Ramos (cell line): ENCODE measurements around the gene SEC11A.
"Not testable (repeated sequence)": the region's sequence is repeated elsewhere in the genome, so short reads cannot be mapped to it uniquely, and the experiment has no call there.

ENCODE experiments used
- in situ Hi-C: fragments of 300-500 bp; cut with MboI; formaldehyde crosslinking; loops from one replicate; pipeline ENCODE4 v1.14.3; 2022; ENCODE audit warnings: low sequenced_read_pairs; ENCODE audit not compliant: unreplicated experiment

Gene SEC11A

DNA sequence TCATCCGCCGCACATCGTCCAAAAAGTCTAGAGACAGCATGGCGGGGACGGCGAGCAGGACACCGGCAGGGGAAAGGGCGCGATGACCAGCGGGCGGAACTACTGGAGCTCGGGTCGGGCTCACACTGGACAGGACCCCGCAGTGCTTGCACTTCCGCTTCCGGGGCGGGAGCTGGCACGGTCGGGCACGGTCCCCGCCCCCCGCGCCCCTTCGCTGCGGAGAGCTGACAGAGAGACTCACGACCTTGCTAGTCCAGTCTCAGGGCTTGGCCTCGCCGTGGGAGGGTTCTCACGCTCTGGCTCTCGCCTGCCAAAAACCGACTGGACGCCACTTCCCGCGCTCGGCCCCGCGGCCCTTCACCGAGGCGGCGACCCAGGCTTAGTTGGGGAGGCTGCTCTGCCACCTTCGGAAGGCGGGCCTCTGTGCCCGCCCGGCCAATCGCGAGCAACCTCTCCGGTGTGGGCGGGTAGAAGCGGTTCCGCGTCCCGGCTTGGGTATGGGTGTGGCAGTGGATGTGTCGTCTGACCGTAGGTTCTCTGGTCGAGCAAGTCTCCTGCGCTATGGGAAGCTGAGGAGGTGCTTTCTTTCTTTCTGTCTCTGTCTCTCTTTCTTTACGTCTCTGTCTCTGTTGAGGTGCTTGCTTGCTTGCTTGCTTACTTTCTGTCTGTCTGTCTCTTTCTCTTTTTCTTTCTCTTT, at the start of gene SEC11A:
Gene SEC11A (minus strand): TSS at position 104 of the 697 bp plus-strand sequence. CDS start 64 bp downstream, at position 40.
- in situ Hi-C loops = no loop called here

DNA sequence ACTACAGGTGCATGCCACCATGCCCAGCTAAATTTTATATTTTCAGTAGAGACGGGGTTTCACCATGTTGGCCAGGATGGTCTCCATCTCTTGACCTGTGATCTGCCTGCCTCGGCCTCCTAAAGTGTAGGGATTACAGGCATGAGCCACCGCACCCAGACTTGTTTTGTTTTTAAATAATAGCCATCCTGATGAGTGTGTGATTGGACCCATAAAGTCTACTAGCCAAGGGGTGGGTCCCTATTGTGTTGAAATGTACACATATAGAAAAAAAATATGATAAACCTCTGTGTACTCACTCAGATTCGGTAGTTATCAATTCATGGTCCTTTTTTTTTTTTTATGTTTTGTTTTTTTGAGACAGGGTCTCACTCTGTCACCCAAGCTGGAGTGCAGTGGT, 49.7 kb upstream of the SEC11A start:
- in situ Hi-C loops = no loop called here

DNA sequence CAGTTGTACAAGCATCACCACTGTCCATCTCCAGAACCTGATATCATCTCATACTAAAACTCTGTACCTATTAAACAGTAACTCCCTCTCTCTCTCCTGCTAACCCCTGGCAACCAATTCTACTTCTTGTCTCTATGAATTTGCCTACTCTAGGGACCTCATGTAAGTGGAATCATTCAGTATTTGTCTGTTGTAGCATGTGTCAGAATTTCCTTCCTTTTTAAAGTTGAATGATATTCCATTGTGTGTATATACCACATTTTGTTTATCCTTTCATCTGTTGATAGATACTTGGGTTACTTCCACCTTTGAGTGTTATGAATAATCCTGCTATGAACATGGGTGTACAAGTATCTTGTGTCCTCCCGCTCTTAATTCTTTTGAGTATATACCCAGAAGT, 49.0 kb upstream of the SEC11A start:
- in situ Hi-C loops = no loop called here

DNA sequence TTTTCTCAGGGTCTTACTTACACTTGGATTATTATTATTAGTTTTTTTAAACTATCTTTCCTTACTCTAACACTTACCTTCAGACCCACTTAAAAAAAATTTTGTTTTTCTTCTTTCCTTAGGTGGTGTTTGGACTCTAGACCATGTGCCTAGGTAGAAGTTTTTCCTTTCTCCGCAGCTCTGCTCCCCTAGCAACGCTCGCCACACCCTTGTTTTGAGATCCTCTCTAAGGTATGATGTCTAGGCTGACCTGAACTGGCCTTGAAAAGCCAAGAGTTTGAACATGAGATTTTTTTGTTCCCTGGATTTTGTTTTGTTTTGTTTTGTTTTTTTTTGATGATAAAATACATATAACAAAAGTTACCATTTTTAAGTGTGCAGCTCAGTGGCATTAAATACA, 48.6 kb upstream of the SEC11A start:
- in situ Hi-C loops = no loop called here

DNA sequence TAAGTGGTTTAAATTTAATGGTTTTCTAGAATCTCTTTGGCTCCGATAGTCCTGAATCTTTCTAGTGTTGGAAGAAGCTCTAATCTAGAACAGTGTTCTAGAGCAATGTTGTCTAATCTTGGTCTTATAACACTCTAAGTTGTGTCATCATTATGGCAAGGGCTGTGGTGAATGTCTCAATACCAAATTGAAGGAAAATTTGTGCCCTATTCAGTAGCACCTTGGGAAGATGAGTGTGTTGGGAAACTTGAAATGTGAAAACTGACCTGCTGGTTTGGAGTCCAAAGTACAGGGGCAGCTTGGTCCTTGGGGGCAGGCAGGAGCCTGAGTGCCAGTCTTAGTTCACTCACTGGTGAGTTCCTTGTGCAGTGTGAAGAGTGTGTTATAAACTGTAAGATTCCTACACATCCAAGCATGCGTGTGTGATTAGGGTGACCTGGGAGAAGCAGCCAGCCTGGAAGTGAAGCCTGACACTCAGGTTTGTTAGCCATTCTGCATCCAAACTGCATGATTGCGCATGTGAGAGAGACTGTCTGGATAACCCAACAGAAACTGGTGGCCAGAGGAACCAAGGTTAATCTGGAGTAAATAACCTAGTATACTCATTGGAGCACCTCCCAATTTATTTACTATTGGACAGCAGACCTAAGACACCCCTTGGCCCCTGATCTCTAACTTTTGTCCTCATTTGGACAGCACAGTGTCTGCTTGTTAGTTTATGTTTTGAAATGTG, 47.1 kb upstream of the SEC11A start:
- in situ Hi-C loops = no loop called here

DNA sequence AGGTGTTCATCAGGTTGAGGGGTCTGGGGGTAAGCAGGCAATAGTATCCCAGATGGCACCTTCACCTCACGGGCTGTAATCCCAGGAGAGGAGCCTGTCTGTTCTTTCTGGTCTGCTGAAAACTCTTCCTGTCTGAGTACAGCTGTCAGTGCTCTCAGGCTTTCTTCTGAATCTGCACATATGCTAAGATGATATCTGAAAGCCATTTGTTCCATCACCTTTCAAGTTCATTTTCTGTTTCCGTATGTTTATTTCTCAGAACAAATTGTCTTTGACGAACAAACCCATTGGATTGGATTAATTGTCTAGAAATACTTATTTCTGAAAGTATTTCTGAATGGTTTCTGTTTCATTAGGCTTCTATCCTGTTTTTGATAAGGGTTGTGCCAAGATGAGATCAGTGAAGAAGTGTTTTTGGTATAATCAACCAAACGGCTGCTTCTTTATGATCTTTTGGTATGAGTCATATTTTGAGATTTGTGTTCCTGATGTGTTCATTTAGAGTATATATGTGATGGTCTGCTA, 45.7 kb upstream of the SEC11A start:
- in situ Hi-C loops = no loop called here

DNA sequence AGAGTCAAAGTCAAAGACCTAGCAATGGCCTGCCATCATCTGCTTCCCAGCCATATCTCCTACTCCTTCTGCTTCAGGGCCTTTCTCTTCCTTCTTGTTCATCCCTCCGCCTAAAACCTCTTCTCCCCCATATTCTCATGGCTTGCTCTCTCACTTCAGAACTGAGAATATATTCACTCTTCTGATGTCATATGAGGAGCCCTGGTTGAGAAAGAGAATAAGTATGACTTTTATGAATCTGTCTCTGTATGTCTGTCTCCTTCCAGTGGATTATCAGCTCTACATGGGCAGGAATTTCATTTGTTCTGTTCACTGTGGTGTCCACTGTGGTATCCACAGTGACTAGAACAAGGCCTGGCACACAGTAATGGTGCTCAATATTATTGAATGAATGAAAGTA, 44.3 kb upstream of the SEC11A start:
- in situ Hi-C loops = no loop called here

DNA sequence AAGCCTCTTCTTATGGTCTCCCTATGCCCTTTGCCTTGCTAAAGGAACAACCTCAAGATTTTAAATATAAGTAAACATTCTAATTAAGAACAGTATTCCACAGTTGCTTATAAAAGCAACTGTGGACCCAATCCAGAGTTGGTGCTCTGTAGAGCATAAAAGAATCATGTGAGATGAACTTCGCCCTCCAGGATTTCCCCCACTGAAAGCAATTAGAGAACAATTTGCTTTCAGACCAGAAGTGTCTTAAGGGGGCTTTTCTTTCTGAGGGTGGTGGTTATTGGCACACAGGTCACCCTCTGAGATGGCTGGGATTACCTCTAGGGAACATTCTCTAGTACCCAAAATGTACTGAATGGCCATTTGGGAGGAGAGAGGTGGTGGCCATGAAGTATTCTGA, 43.1 kb upstream of the SEC11A start:
- in situ Hi-C loops = no loop called here

DNA sequence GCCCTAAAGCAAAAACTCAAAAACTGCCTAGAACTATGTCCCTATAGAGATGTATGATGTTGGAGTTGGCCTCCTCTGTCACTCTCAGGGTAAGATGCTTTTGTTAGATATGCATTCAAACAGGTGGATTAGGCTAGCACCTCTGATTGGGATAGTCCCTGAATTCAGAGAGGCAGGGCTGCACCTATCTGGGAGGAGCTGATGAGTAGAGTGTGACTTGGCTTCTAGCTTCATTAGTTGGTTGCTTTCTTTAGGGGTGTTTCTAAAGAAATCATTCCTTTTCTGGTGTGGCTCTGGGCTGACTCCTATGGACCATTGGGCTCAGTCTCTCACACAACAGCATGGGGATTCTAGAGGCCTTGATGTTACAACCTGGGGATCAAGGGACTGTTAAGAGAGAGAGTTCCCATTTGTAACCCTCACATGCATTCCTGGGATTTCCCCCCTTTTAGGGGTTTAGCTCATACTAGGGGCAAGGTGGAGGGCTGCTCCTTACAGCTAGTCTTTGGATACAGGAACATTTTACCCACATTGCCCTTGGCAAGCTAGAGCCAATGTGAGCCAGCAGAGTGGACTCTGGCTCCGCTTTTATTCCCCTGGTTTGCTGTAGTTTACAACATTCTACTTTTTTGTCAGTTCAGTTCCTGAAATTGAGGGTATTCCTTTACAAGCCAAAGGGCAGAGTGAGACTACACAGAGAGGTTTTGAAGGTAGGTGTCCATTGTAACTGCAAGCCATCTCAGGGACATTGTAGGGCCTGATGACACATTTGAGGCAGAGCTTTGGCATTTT, 40.0 kb upstream of the SEC11A start:
- in situ Hi-C loops = no loop called here

DNA sequence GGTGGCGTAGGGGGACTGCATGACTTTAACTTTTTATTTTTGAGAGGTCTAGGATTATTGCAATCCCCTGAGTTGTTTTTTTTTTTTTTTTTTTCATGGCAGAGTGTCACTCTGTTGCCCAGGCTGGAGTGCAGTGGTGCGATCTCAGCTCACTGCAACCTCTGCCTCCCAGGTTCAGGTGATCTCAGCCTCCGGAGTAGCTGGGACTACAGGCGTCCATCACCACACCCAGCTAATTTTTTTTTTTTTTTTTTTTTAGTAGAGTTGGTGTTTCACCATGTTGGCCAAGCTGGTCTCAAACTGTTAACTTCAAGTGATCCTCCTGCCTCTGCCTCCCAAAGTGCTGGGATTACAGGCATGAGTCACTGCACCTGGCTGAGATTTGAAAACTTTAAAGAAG, 39.0 kb upstream of the SEC11A start:
- in situ Hi-C loops = not testable (repeated sequence)

DNA sequence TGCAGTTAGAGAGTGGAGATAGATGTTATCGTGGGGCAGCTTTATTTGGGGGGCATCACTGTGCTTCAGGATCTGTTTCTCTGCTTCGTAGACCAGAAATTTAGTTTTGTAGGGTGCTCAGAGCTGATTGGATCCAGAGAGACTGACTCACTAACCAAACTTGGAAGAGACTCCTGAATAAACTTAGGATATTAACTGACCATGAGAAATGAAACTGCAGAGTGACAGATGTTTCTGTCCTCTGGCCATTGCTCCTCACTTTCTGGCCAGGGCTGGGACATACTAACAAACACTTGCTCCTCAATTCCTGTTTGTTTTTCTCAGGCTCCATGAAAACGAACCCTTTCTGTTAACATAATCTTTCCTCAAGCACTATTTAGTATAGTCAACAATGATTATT, 36.8 kb upstream of the SEC11A start:
- in situ Hi-C loops = no loop called here

DNA sequence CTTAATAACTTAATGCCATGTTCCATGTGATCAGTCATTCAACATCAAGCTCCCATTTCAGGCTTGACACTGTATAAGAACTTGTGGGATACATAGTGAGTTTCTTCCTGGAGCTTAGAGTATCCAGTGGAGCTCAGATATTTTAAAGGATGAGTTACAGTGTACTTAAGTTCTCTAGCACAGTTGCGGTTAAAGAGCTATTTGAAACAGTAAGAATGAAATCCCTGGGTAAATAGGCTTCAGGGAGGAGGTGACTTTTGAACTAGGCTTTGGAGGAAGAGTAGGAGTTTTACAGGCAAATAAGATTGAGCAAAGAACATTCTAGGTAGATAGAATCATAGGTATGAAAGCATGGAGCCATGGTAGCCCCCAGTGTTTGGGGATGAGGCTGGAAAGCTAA, 36.3 kb upstream of the SEC11A start:
- in situ Hi-C loops = no loop called here

DNA sequence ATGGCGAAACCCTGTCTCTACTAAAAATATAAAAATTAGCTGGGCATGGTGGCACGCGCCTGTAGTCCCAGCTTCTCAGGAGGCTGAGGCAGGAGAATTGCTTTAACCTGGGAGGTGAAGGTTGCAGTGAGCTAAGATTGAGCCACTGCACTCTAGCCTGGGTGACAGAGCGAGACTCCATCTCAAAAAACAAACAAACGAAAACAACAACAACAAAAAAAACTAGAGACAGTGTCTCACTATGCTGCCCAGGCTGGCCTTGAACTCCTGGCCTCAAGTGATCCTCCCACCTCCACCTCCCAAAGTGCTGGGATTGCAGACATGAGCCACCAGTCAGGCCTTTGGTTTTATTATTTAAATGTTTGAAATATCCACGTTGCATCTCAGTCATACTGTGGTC, 35.8 kb upstream of the SEC11A start:
- in situ Hi-C loops = not testable (repeated sequence)

DNA sequence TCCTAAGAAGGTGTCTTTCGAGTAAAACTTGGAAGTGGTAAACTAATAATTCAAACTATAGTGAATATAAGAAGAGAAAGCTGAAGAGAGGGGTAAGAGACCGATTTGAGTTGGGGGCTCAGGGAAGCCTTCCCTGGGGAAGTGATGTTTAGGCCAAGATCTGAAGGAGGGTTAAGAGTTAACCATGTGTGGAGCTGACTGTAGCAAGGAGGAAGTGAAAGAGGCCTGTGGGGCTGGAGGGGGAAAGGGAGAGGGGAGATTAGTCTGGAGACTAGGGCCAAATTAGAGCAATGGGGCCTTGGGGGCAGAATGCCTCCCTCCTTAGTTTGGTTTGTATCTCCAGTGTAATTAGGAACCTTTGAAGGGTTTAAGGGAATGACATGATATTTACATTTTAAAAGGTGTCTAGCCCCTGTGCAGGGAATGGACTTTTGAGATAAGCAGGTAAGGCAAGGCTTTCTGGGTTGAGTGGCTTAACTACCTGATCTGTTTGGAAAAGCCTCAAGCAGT, 34.7 kb upstream of the SEC11A start:
- in situ Hi-C loops = no loop called here

DNA sequence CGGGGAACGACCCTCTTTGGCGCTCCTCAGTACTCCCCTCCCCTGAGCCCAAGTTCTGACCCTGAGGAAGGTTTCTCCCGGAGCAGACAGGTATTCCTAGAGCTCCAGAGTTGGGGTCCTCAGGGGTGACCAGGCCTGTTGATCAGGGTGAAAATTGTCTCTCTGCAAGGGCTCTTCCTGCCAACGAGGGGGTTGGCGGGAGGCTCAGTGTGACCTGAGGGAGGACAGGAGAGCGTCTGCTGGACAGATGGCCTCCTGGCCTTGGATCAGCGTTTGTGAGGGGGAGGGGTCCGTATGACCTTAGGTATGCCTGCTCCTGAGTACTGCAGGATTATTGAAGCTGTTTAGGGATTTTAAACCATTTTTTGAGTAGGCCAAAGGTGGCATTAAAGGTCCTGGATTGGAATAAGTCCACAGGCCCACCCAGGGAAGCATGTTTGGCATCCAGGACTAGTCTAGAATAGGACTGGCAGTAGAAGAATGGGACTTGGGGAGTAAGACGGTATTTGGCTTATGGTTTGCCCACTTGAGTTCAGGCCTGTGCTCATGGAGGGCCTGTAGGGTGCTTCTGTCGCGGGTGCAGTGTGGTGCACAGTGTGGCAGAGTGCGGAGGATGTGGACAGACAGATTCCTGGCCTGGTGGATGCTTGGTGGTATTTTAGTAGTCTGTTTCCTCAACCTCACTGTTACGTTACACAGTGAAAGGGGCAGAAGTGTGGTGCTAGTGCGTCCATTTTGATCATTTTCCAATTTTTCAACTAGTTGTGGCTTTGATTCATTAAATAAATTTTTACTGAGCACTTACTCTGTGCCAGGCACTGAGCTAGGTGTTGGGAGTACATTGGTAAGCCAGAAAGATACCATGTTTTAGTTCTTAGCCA, 33.4 kb upstream of the SEC11A start:
- in situ Hi-C loops = no loop called here

DNA sequence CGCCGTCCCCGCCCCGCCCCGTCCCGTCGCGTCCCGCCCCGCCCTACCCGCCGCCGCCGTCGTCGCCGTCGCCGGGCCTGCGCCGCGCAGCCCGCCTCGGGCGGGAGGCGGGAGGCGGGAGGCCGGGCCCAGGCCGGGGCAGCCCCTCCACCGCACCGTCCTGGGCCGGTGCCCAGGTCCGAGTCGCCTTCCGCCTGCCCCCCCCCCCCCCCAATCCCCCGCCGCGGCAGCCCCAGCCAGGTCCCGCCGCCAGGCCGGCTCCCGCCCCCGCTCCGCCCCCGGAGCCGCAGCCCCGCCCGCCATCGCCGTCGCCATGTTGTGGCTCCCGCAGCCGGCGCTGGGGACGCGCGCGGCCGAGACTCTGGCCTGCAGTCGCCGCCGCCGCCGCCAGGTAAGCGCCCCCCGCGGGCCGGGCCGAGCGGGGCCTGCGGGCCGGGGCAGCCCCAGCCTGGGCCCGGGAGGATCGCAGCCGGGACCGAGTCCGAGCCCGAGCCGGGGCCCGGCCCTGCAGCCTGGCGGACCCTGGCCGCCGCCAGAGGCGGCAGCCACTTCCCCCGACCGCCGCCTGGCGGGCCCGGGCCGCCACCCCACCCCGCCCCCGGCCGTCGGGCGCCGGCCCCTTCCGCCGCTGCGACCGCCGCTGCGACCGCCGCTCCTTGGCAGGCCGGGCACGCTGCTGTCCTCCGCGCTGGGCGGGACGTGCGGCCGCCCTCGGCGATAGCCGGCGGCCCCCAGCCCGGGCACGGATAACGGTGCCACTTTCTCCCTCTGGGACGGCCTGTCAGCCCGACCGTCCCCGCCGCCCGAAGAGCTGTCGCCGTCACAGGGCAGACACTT, 32.6 kb upstream of the SEC11A start, which contains the start of gene ZNF592:
Gene ZNF592 (plus strand): TSS at position 319 of the 837 bp plus-strand sequence. CDS start 34,084 bp downstream, outside the sequence.
- in situ Hi-C loops = no loop called here

DNA sequence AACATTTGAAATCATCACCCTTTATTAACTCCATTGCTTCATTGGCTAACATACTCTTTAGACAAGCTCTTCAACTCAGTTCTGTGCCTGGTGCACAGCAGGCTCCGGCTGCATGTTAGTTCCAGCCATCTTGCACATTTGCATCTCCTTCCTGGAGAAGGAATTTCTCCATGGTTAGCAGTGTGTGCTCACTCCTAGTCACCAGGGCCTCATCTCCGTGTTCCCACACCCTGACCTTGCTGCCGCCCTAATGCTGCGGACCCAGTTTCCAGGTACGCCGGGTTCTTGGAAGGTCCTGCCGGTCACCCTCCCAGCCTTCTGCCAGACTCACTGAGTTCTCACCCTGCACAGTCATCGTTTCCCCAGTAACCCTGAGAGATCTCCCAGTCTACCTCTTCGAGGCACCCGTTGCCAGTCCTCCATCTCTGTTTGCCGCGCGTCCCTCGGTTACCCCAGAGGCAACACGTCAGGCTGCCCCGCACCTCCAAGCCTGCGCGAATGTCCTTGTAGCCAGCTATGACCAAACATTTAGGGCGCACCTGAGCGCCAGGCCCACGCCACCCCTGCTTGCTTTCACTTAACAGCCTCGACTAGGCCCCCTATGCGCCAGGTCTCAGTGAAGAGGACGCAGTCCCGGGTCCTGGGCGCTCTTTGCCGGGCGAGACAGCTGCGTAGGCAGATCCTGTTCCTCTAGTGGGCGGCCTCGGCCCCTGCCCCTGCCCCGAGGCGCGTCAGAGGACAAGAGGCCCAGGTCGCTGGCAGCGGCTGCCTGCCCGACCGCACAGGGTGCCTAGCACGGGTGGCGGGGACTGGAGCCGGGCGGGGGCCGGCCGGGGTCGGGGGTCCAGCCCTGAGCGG, 31.7 kb upstream of the SEC11A start:
- in situ Hi-C loops = no loop called here

DNA sequence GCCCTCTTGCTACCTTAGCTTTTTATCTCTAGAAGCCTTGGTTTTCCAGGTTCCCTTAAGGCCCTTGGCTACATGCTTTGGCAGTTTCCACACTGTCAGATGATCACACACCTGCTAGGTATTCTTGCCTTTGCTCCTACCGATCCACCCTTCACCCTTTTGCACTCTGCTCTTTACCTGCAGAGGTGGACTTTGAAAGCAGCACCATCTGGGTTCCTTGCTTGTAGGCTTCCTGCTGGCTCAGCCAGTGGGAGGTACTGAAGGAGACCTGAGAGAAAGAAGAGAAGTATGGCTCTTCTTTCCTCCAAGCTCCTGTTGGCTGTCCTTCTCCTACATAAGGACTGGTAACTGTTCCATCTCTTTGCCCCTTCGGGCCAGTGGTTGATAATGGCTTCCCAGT, 25.2 kb upstream of the SEC11A start:
- in situ Hi-C loops = no loop called here
